SK-N-SH (cell line): ENCODE results near the gene NLRP1. TPM values are rescaled to one million over a fixed set of nuclear protein-coding genes. Genes with fewer than 3 reads are reported as not detected.

ENCODE experiments used
- CTCF ChIA-PET: fragments of 300-600, 350-600 bp; formaldehyde crosslinking; extraction: SDS; loops from one replicate; lab custom pipeline; 2021; lab: Yijun Ruan, JAX
- POLR2A ChIA-PET: fragments of 350-600 bp; sonication (Branson Sonifier 250); formaldehyde crosslinking; extraction: SDS; loops from one replicate; lab custom pipeline; 2020; ENCODE audit warnings: antibody characterized with exemption, inconsistent platforms; lab: Yijun Ruan, JAX
- DNase-seq: peaks from one replicate; pipeline ENCODE4 v3.0.0; 2012
- H2AFZ ChIP-seq: fragments of 200-600 bp; sonication (generic); 2 replicates; pipeline ENCODE4 v1.8.1; 2016; ENCODE audit warnings: antibody characterized with exemption, mild to moderate bottlenecking, low read depth
- H3F3A ChIP-seq: fragments of 200-600 bp; sonication (generic); replicated peaks from 2 replicates; pipeline ENCODE3; 2016; ENCODE audit warnings: antibody characterized with exemption, mild to moderate bottlenecking; ENCODE audit not compliant: insufficient read depth
- H3K27ac ChIP-seq, 2 experiments: fragments of 200-500 bp in 1 of 2; fragments of 200-600 bp in 1 of 2; sonication (Bioruptor generic) in 1 of 2; sonication (generic), shearing (Covaris generic) in 1 of 2; 2 replicates each; pipeline versions ENCODE4 v1.5.1 to v1.6.1; 2014 to 2016; ENCODE audit warnings: low read depth in 2 of 2, inconsistent platforms in 1 of 2, low read length in 1 of 2, mild to moderate bottlenecking in 1 of 2, mixed read lengths in 1 of 2
- H3K27me3 ChIP-seq: fragments of 200-600 bp; sonication (generic), shearing (Covaris generic); 2 replicates; pipeline ENCODE4 v1.6.1; 2016; ENCODE audit warnings: mixed run types; ENCODE audit not compliant: insufficient read depth
- H3K36me3 ChIP-seq, 2 experiments: fragments of 200-500 bp in 1 of 2; fragments of 200-600 bp in 1 of 2; sonication (Bioruptor generic) in 1 of 2; sonication (generic) in 1 of 2; replicated peaks in 1 of 2; 2 replicates each; pipeline versions ENCODE3 to v1.5.1; 2014 to 2016; ENCODE audit warnings: low read length in 1 of 2, mild to moderate bottlenecking in 1 of 2; ENCODE audit not compliant: insufficient read depth in 2 of 2, control insufficient read depth in 1 of 2
- H3K4me1 ChIP-seq, 2 experiments: fragments of 200-500 bp in 1 of 2; fragments of 200-600 bp in 1 of 2; sonication (Bioruptor generic) in 1 of 2; sonication (generic), shearing (Covaris generic) in 1 of 2; 2 replicates each; pipeline versions ENCODE4 v1.5.1 to v1.6.1; 2014 to 2016; ENCODE audit warnings: low read depth in 1 of 2, low read length in 1 of 2, mixed run types in 1 of 2; ENCODE audit not compliant: insufficient read depth in 2 of 2, control insufficient read depth in 1 of 2
- H3K4me2 ChIP-seq: fragments of 200-600 bp; sonication (generic), shearing (Covaris generic); 2 replicates; pipeline ENCODE4 v1.6.1; 2017; ENCODE audit warnings: mixed run types
- H3K4me3 ChIP-seq, 2 experiments: fragments of 200-500 bp in 1 of 2; fragments of 200-600 bp in 1 of 2; sonication (Bioruptor generic) in 1 of 2; sonication (generic), shearing (Covaris generic) in 1 of 2; 2 replicates each; pipeline versions ENCODE4 v1.5.1 to v1.8.1; 2014 to 2016; ENCODE audit warnings: low read depth in 2 of 2, inconsistent platforms in 1 of 2, low read length in 1 of 2, mild to moderate bottlenecking in 1 of 2, mixed read lengths in 1 of 2, moderate library complexity in 1 of 2
- H3K79me2 ChIP-seq: fragments of 200-600 bp; sonication (generic); 2 replicates; pipeline ENCODE4 v1.8.1; 2017; ENCODE audit warnings: mild to moderate bottlenecking; ENCODE audit not compliant: insufficient read depth
- H3K9ac ChIP-seq: fragments of 200-600 bp; sonication (generic); 2 replicates; pipeline ENCODE4 v1.6.1; 2017; ENCODE audit warnings: mixed run types
- H3K9me2 ChIP-seq: fragments of 200-600 bp; sonication (generic); 2 replicates; pipeline ENCODE4 v1.6.1; 2017; ENCODE audit warnings: mixed run types
- H3K9me3 ChIP-seq: fragments of 200-600 bp; sonication (generic); 2 replicates; pipeline ENCODE4 v1.6.1; 2017; ENCODE audit warnings: mixed run types, mild to moderate bottlenecking, moderate library complexity
- H4K20me1 ChIP-seq: fragments of 200-600 bp; sonication (generic); 2 replicates; pipeline ENCODE4 v1.6.1; 2017; ENCODE audit warnings: mild to moderate bottlenecking, mixed run types; ENCODE audit not compliant: insufficient read depth
- ELF1 ChIP-seq: IDR thresholded peaks from 2 replicates; pipeline ENCODE4 v1.4.0; 2012
- FOSL2 ChIP-seq: IDR thresholded peaks from 2 replicates; pipeline ENCODE4 v1.4.0; 2012; ENCODE audit warnings: low read depth, mild to moderate bottlenecking, moderate library complexity, borderline replicate concordance
- GATA2 ChIP-seq: sonication (generic); formaldehyde crosslinking; IDR thresholded peaks from 2 replicates; pipeline ENCODE4 v1.5.0; 2020; ENCODE audit warnings: mild to moderate bottlenecking, missing genetic modification reagents
- JUND ChIP-seq: IDR thresholded peaks from 2 replicates; pipeline ENCODE4 v1.4.0; 2012
- MXI1 ChIP-seq: IDR thresholded peaks from 2 replicates; pipeline ENCODE4 v1.6.1; 2012; ENCODE audit warnings: mild to moderate bottlenecking, low read depth, low read length, improper control_type of control experiment
- PBX3 ChIP-seq: IDR thresholded peaks from 2 replicates; pipeline ENCODE4; 2012
- POLR2AphosphoS5 ChIP-seq: IDR thresholded peaks from 2 replicates; pipeline ENCODE4 v1.6.1; 2012; ENCODE audit warnings: low read depth, low read length
- RAD21 ChIP-seq: IDR thresholded peaks from 2 replicates; pipeline ENCODE4 v1.6.1; 2012; ENCODE audit warnings: mild to moderate bottlenecking, low read length
- RFX5 ChIP-seq: IDR thresholded peaks from 2 replicates; pipeline ENCODE4 v1.6.1; 2012; ENCODE audit warnings: mild to moderate bottlenecking, improper control_type of control experiment, low read length
- RXRA ChIP-seq: IDR thresholded peaks from 2 replicates; pipeline ENCODE4 v1.4.0; 2012; ENCODE audit warnings: low read depth, mild to moderate bottlenecking, borderline replicate concordance
- SIN3A ChIP-seq: IDR thresholded peaks from 2 replicates; pipeline ENCODE4 v1.6.1; 2012; ENCODE audit warnings: low read depth, mild to moderate bottlenecking, low read length, moderate library complexity, borderline replicate concordance
- SMC3 ChIP-seq: IDR thresholded peaks from 2 replicates; pipeline ENCODE4 v1.6.1; 2012; ENCODE audit warnings: low read depth, low read length, improper control_type of control experiment
- TAF1 ChIP-seq: IDR thresholded peaks from 2 replicates; pipeline ENCODE4 v1.6.1; 2012; ENCODE audit warnings: low read depth, mild to moderate bottlenecking, low read length, moderate library complexity, borderline replicate concordance
- TEAD4 ChIP-seq: IDR thresholded peaks from 2 replicates; pipeline ENCODE4 v1.4.0; 2012; ENCODE audit warnings: mild to moderate bottlenecking, borderline replicate concordance; ENCODE audit not compliant: insufficient read depth
- YY1 ChIP-seq: IDR thresholded peaks from 2 replicates; pipeline ENCODE4 v1.4.0; 2012; ENCODE audit warnings: low read depth, mild to moderate bottlenecking
- WGBS: methylation state at CpG from one replicate; pipeline ENCODE4 v1.1.6; 2017; ENCODE audit warnings: low lambda C conversion rate; 5-methylcytosine and 5-hydroxymethylcytosine counted together
- polyA plus RNA-seq, 3 experiments: library from polyadenylated mRNA; depleted of rRNA; stranded (reverse); fragments of >200 nt; gene quantifications; 2 replicates each; pipeline ENCODE4 v1.2.3, GENCODE V29; 2012
- TF ChIP-seq, protein P1 (sequence below): IDR thresholded peaks from 2 replicates; pipeline ENCODE4 v1.4.0; 2012; ENCODE audit warnings: low read depth, borderline replicate concordance
- TF ChIP-seq, protein P2 (sequence below): IDR thresholded peaks from 2 replicates; pipeline ENCODE4 v1.6.1; 2012; ENCODE audit warnings: mild to moderate bottlenecking, low read depth, low read length, moderate library complexity

NLRP1 gene
- polyA plus RNA-seq, 1 of the 3 experiments (the other 2 are of a cell fraction): 51.4 TPM

DNA sequence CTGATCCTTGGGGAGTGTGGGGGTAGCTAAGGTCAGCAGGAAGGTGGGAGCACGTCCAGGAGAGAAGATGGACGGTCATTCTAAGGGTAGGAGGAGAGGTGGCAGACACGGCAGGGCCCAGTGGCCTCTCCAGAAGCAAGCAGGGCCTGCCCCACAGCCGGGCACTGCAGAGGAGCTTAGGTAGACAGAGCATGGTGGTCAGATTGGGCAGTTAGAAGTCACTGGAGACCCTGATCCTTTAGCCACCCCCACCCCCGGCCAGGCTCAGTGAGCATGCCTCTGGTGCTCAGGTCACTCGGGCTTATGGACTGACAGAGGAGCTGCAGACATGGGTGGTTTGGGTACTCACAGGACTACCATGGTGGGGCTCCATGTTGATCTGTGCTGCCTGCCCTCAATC lies 26.3 kb downstream of the NLRP1 start:
- peak overlapping the region in 1 of 2 experiments; percentile 51; a peak in 2 of 4 replicates for H3K27ac ChIP-seq
- CTCF ChIA-PET: interaction anchor here (1.4 kb wide), 1 partner anchor 29 kb away, joined by 7 read pairs; no protein-coding TSS in a partner anchor
- H3K9me2 ChIP-seq: no peaks in the 10 kb centered on the region
- no peak overlapping the region; the same call in 1 of the 2 replicates for H3K4me2 ChIP-seq
- no peak for DNase-seq
- H3K9ac ChIP-seq: no peak overlapping the region
- no peaks in the 10 kb centered on the region for H3K4me1 ChIP-seq
- no peak overlapping the region for H3K4me3 ChIP-seq
- no peak overlapping the region for H2AFZ ChIP-seq
- H3F3A ChIP-seq: no peaks in the 10 kb centered on the region
- 40% methylated on average over 4 of the region's 6 CpGs for WGBS
- H4K20me1 ChIP-seq: no peaks in the 10 kb centered on the region
- TF ChIP-seq GATA2 (CRISPR knock-in tag): no peak
- TF ChIP-seq, protein P1, sequence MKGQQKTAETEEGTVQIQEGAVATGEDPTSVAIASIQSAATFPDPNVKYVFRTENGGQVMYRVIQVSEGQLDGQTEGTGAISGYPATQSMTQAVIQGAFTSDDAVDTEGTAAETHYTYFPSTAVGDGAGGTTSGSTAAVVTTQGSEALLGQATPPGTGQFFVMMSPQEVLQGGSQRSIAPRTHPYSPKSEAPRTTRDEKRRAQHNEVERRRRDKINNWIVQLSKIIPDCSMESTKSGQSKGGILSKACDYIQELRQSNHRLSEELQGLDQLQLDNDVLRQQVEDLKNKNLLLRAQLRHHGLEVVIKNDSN: no peak
- TF ChIP-seq FOSL2: no peak
- TF ChIP-seq ELF1: no peak
- TF ChIP-seq YY1: no peak
- no peak for TF ChIP-seq PBX3
- TF ChIP-seq SIN3A: no peak
- TF ChIP-seq SMC3: no peak
- TF ChIP-seq RXRA: no peak
- TF ChIP-seq MXI1: no peak
- no peak for TF ChIP-seq POLR2AphosphoS5
- TF ChIP-seq TAF1: no peak
- no peak for TF ChIP-seq JUND
- no peak for TF ChIP-seq TEAD4
- TF ChIP-seq, protein P2, sequence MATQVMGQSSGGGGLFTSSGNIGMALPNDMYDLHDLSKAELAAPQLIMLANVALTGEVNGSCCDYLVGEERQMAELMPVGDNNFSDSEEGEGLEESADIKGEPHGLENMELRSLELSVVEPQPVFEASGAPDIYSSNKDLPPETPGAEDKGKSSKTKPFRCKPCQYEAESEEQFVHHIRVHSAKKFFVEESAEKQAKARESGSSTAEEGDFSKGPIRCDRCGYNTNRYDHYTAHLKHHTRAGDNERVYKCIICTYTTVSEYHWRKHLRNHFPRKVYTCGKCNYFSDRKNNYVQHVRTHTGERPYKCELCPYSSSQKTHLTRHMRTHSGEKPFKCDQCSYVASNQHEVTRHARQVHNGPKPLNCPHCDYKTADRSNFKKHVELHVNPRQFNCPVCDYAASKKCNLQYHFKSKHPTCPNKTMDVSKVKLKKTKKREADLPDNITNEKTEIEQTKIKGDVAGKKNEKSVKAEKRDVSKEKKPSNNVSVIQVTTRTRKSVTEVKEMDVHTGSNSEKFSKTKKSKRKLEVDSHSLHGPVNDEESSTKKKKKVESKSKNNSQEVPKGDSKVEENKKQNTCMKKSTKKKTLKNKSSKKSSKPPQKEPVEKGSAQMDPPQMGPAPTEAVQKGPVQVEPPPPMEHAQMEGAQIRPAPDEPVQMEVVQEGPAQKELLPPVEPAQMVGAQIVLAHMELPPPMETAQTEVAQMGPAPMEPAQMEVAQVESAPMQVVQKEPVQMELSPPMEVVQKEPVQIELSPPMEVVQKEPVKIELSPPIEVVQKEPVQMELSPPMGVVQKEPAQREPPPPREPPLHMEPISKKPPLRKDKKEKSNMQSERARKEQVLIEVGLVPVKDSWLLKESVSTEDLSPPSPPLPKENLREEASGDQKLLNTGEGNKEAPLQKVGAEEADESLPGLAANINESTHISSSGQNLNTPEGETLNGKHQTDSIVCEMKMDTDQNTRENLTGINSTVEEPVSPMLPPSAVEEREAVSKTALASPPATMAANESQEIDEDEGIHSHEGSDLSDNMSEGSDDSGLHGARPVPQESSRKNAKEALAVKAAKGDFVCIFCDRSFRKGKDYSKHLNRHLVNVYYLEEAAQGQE: no peak
- no peak for TF ChIP-seq RFX5
- no peak for TF ChIP-seq RAD21
- no peaks in the 10 kb centered on the region for H3K27me3 ChIP-seq
- no peaks in the 10 kb centered on the region for H3K9me3 ChIP-seq
- H3K36me3 ChIP-seq: peaks cover 0 to 12% of the 10 kb centered on the region in 2 experiments
- peaks cover 7% of the 10 kb centered on the region for H3K79me2 ChIP-seq
- POLR2A ChIA-PET: no interaction called here
